Calu3 (cell line): ENCODE data around the gene NR2F6. TPM values are rescaled to one million over a fixed set of nuclear protein-coding genes. Genes with fewer than 3 reads are reported as not detected.

Source experiments
- BruUV-seq: library from RNA; stranded (reverse); fragments of 400-500 nt; replicated peaks from 2 replicates; lab custom pipeline; 2021; lab: Mats Ljungman, UMichigan
- CTCF ChIA-PET: fragments of 300-600 bp; sonication (Branson Sonifier 250); formaldehyde crosslinking; loops from one replicate; lab custom pipeline; 2022; ENCODE audit warnings: antibody characterized with exemption; lab: Charles Lee
- DNase-seq: peaks from one replicate; pipeline ENCODE4 v3.0.0; 2022
- H3K27ac Mint-ChIP-seq: one replicate; pipeline ENCODE4 v1.8.0; 2022; ENCODE audit warnings: mixed read lengths; ENCODE audit not compliant: unreplicated experiment
- H3K27me3 Mint-ChIP-seq: one replicate; pipeline ENCODE4 v1.8.0; 2022; ENCODE audit warnings: mixed read lengths; ENCODE audit not compliant: unreplicated experiment
- H3K36me3 Mint-ChIP-seq: one replicate; pipeline ENCODE4 v1.8.0; 2022; ENCODE audit warnings: mild to moderate bottlenecking, moderate library complexity, mixed read lengths; ENCODE audit not compliant: insufficient read depth, unreplicated experiment
- H3K4me1 Mint-ChIP-seq: one replicate; pipeline ENCODE4 v1.8.0; 2022; ENCODE audit warnings: mild to moderate bottlenecking, low read depth, mixed read lengths; ENCODE audit not compliant: unreplicated experiment
- H3K4me3 Mint-ChIP-seq: one replicate; pipeline ENCODE4 v1.8.0; 2022; ENCODE audit warnings: mild to moderate bottlenecking, low read depth, moderate library complexity, mixed read lengths; ENCODE audit not compliant: unreplicated experiment
- H3K9me3 Mint-ChIP-seq: one replicate; pipeline ENCODE4 v1.8.0; 2022; ENCODE audit warnings: low read depth, mixed read lengths; ENCODE audit not compliant: unreplicated experiment
- CTCF ChIP-seq: fragments of 200-600 bp; IDR thresholded peaks from one replicate; pipeline ENCODE4 v1.8.0; 2022; ENCODE audit warnings: antibody characterized with exemption; ENCODE audit not compliant: unreplicated experiment
- intact Hi-C: fragments of 100-400 bp; cut with micrococcal nuclease; formaldehyde crosslinking; loops from one replicate; pipeline ENCODE4 v1.10.0; 2022; ENCODE audit not compliant: unreplicated experiment
- total RNA-seq: library from RNA; stranded (reverse); gene quantifications from 2 replicates; pipeline ENCODE4 v1.2.3, GENCODE V29; 2022

The NR2F6 gene
- total RNA-seq, 1 experiment from 2014 or later: 34.6 TPM

GRCh38 chr19:17283504-17283996 lies 37.8 kb upstream of the NR2F6 start:
- Mint-ChIP-seq H3K36me3 (no peaks in the 10 kb centered on the region), H3K4me1 (no peaks in the 10 kb centered on the region), H3K27me3 (no peaks in the 10 kb centered on the region), H3K4me3 (no peak overlapping the region), H3K27ac (no peak overlapping the region), H3K9me3 (no peaks in the 10 kb centered on the region)
- intact Hi-C loops: loop anchor here (5.0 to 10.0 kb wide), 2 partner anchors 76 to 219 kb away; no protein-coding TSS in a partner anchor
- DNase-seq: no peak
- no TSS peak for BruUV-seq
- CTCF ChIA-PET: no interaction called here
- TF ChIP-seq CTCF: no peak

- Mint-ChIP-seq H3K4me3 (peak overlapping the region; percentile 44), H3K27ac (no peak overlapping the region), H3K27me3 (no peaks in the 10 kb centered on the region), H3K36me3 (peaks cover 2% of the 10 kb centered on the region), H3K9me3 (no peaks in the 10 kb centered on the region), H3K4me1 (no peaks in the 10 kb centered on the region)
- BruUV-seq: no TSS peak
- CTCF ChIA-PET: interaction anchor here (1.0 kb wide), 1 partner anchor 20 kb away, joined by 3 read pairs; the partner anchor contains the start of gene ABHD8
- TF ChIP-seq CTCF: peak; percentile 78
- peak; percentile 86 for DNase-seq
- intact Hi-C loops: loop anchor here (5.0 to 10.0 kb wide), 2 partner anchors 75 to 218 kb away; no protein-coding TSS in a partner anchor
Measured at GRCh38 chr19:17282488-17283125, 36.9 kb upstream of the NR2F6 start.

GRCh38 chr19:17281391-17282304 lies 35.9 kb upstream of the NR2F6 start, which contains the start of gene ANKLE1:
TSS of gene ANKLE1 (plus strand) at chr19:17281901. CDS start at chr19:17281921, 20 bp downstream.
- Mint-ChIP-seq H3K9me3 (no peaks in the 10 kb centered on the region), H3K27me3 (no peaks in the 10 kb centered on the region), H3K36me3 (peaks cover 10% of the 10 kb centered on the region), H3K27ac (no peak within 1 kb of the TSS), H3K4me1 (no peaks in the 10 kb centered on the region), H3K4me3 (peak within 1 kb of the TSS; percentile 44)
- no TSS peak for BruUV-seq
- DNase-seq: no peak
- TF ChIP-seq CTCF: no peak
- CTCF ChIA-PET: interaction anchor here (1.0 kb wide), 1 partner anchor 21 kb away, joined by 3 read pairs; the partner anchor contains the start of gene ABHD8
- intact Hi-C loops: loop anchor here (5.0 to 10.0 kb wide), 2 partner anchors 74 to 217 kb away; no protein-coding TSS in a partner anchor

- H3K36me3 Mint-ChIP-seq: peaks cover 10% of the 10 kb centered on the region
- no peak overlapping the region for H3K4me3 Mint-ChIP-seq
- TF ChIP-seq CTCF: no peak
- intact Hi-C loops: no loop called here
- H3K9me3 Mint-ChIP-seq: no peaks in the 10 kb centered on the region
- CTCF ChIA-PET: interaction anchor here (0.5 kb wide), 1 partner anchor 633 kb away, joined by 4 read pairs; no protein-coding TSS in a partner anchor
- DNase-seq: no peak
- no peak overlapping the region for H3K27ac Mint-ChIP-seq
- H3K4me1 Mint-ChIP-seq: no peaks in the 10 kb centered on the region
- H3K27me3 Mint-ChIP-seq: no peaks in the 10 kb centered on the region
- BruUV-seq: no TSS peak
Measured at GRCh38 chr19:17279436-17279835, 33.7 kb upstream of the NR2F6 start.
